ENCODE data around the gene RNF11. TPM values are rescaled to one million over a fixed set of nuclear protein-coding genes. Genes with fewer than 3 reads are reported as not detected.

Gene RNF11
- total RNA-seq, 1 donor from 2014 or later = 126 TPM

- Mint-ChIP-seq H3K27ac (ENCODE audit: unreplicated experiment) (peak overlapping the region; percentile 95), H3K4me1 (ENCODE audit: low read depth, unreplicated experiment) (peaks cover 83% of the 10 kb centered on the region), H3K4me3 (ENCODE audit: unreplicated experiment) (no peak overlapping the region), H3K9me3 (ENCODE audit: unreplicated experiment) (no peaks in the 10 kb centered on the region), H3K36me3 (ENCODE audit: low read depth, unreplicated experiment) (no peaks in the 10 kb centered on the region), H3K27me3 (ENCODE audit: low read depth, unreplicated experiment) (no peaks in the 10 kb centered on the region)
- Histone ChIP-seq H3K4me2 (ENCODE audit: low read length) (peak overlapping the region; percentile 41), H3K9me3 (ENCODE audit: insufficient read depth, low read depth, low read length) (no peaks in the 10 kb centered on the region), H2AFZ (ENCODE audit: low read depth, low read length) (no peak overlapping the region), H3K36me3 (ENCODE audit: insufficient read depth, low read length) (no peaks in the 10 kb centered on the region), H3K79me2 (ENCODE audit: insufficient read depth, low read length) (peaks cover 81% of the 10 kb centered on the region), H3K27me3 (ENCODE audit: insufficient read depth, low read length) (no peaks in the 10 kb centered on the region), H3K27ac (ENCODE audit: low read depth, low read length) (peak overlapping the region; percentile 81), H3K9ac (ENCODE audit: low read length) (peak overlapping the region; percentile 49), H3K4me1 (ENCODE audit: insufficient read depth, low read length) (peaks cover 76% of the 10 kb centered on the region), H3K4me3 (ENCODE audit: insufficient read depth, low read depth, low read length) (no peak overlapping the region), H4K20me1 (ENCODE audit: insufficient read depth, low read length) (peaks cover 18% of the 10 kb centered on the region)
- TF ChIP-seq CTCF (IDR thresholded peaks at IDR 0.05; ENCODE audit: insufficient read depth, low read depth, low read length) = no peak
- no peak for TF ChIP-seq EZH2 (IDR thresholded peaks at IDR 0.05; ENCODE audit: insufficient read depth, low read length)
- FAIRE-seq (peak; percentile 34), DNase-seq (ENCODE audit: low read depth) (no peak)
Observed at GRCh38 chr1:51263147-51263877, 27.2 kb downstream of the RNF11 start.

GRCh38 chr1:51264451-51264850 is 28.4 kb downstream of the RNF11 start:
- Mint-ChIP-seq H3K4me3 (ENCODE audit: unreplicated experiment) (peak overlapping the region; percentile 47), H3K27ac (ENCODE audit: unreplicated experiment) (peak overlapping the region; percentile 95), H3K9me3 (ENCODE audit: unreplicated experiment) (no peaks in the 10 kb centered on the region), H3K27me3 (ENCODE audit: low read depth, unreplicated experiment) (no peaks in the 10 kb centered on the region), H3K36me3 (ENCODE audit: low read depth, unreplicated experiment) (no peaks in the 10 kb centered on the region), H3K4me1 (ENCODE audit: low read depth, unreplicated experiment) (peaks cover 82% of the 10 kb centered on the region)
- Histone ChIP-seq H3K36me3 (ENCODE audit: insufficient read depth, low read length) (no peaks in the 10 kb centered on the region), H3K27me3 (ENCODE audit: insufficient read depth, low read length) (no peaks in the 10 kb centered on the region), H4K20me1 (ENCODE audit: insufficient read depth, low read length) (peaks cover 6% of the 10 kb centered on the region), H3K79me2 (ENCODE audit: insufficient read depth, low read length) (peaks cover 81% of the 10 kb centered on the region), H2AFZ (ENCODE audit: low read depth, low read length) (no peak overlapping the region), H3K4me3 (ENCODE audit: insufficient read depth, low read depth, low read length) (peak overlapping the region; percentile 30), H3K27ac (ENCODE audit: low read depth, low read length) (peak overlapping the region; percentile 81), H3K9ac (ENCODE audit: low read length) (peak overlapping the region; percentile 48), H3K4me1 (ENCODE audit: insufficient read depth, low read length) (peaks cover 78% of the 10 kb centered on the region), H3K9me3 (ENCODE audit: insufficient read depth, low read depth, low read length) (no peaks in the 10 kb centered on the region), H3K4me2 (ENCODE audit: low read length) (peak overlapping the region; percentile 79)
- DNase-seq (ENCODE audit: low read depth) = peak; percentile 99
- TF ChIP-seq CTCF (IDR thresholded peaks at IDR 0.05; ENCODE audit: insufficient read depth, low read depth, low read length) = no peak
- no peak for TF ChIP-seq EZH2 (IDR thresholded peaks at IDR 0.05; ENCODE audit: insufficient read depth, low read length)
- peak; percentile 94 for FAIRE-seq

- Mint-ChIP-seq H3K9me3 (ENCODE audit: unreplicated experiment) (no peaks in the 10 kb centered on the region), H3K4me1 (ENCODE audit: low read depth, unreplicated experiment) (peaks cover 70% of the 10 kb centered on the region), H3K27ac (ENCODE audit: unreplicated experiment) (peak overlapping the region; percentile 95), H3K36me3 (ENCODE audit: low read depth, unreplicated experiment) (no peaks in the 10 kb centered on the region), H3K4me3 (ENCODE audit: unreplicated experiment) (no peak overlapping the region), H3K27me3 (ENCODE audit: low read depth, unreplicated experiment) (no peaks in the 10 kb centered on the region)
- no peaks in the 10 kb centered on the region for H3K36me3 ChIP-seq (ENCODE audit: insufficient read depth, low read length)
- TF ChIP-seq EZH2 (IDR thresholded peaks at IDR 0.05; ENCODE audit: insufficient read depth, low read length) (no peak), CTCF (IDR thresholded peaks at IDR 0.05; ENCODE audit: insufficient read depth, low read depth, low read length) (no peak)
- no peak overlapping the region for H2AFZ ChIP-seq (ENCODE audit: low read depth, low read length)
- no peaks in the 10 kb centered on the region for H3K27me3 ChIP-seq (ENCODE audit: insufficient read depth, low read length)
- H3K9me3 ChIP-seq (ENCODE audit: insufficient read depth, low read depth, low read length) = no peaks in the 10 kb centered on the region
- peak overlapping the region; percentile 16 for H3K4me2 ChIP-seq (ENCODE audit: low read length)
- no peak overlapping the region for H3K4me3 ChIP-seq (ENCODE audit: insufficient read depth, low read depth, low read length)
- no peak for FAIRE-seq
- no peak for DNase-seq (ENCODE audit: low read depth)
- peaks cover 73% of the 10 kb centered on the region for H3K4me1 ChIP-seq (ENCODE audit: insufficient read depth, low read length)
- H3K9ac ChIP-seq (ENCODE audit: low read length) = no peak overlapping the region
- peaks cover 79% of the 10 kb centered on the region for H3K79me2 ChIP-seq (ENCODE audit: insufficient read depth, low read length)
- peak overlapping the region; percentile 81 for H3K27ac ChIP-seq (ENCODE audit: low read depth, low read length)
- H4K20me1 ChIP-seq (ENCODE audit: insufficient read depth, low read length) = no peaks in the 10 kb centered on the region
Observed at GRCh38 chr1:51265618-51266017, 29.5 kb downstream of the RNF11 start.
